ENCODE results near the gene PRSS27.

Gene PRSS27

GRCh38 chr16:2749936-2750335 is 29.9 kb upstream of the PRSS27 start:
- Histone ChIP-seq H3K4me2 (ENCODE audit: low read length) (no peak overlapping the region), H2BK12ac (ENCODE audit: low read length) (no peak overlapping the region), H3K27ac (ENCODE audit: low read depth, low read length) (no peak overlapping the region), H4K91ac (ENCODE audit: low read depth, low read length) (no peak overlapping the region), H3K23ac (ENCODE audit: low read length) (no peak overlapping the region), H2BK5ac (ENCODE audit: low read depth, low read length, poor library complexity) (no peak overlapping the region), H4K12ac (ENCODE audit: low read depth, low read length) (no peak overlapping the region), H4K8ac (ENCODE audit: low read depth, low read length) (no peak overlapping the region), H3K27me3 (ENCODE audit: insufficient read depth, low read length) (no peaks in the 10 kb centered on the region), H2AK5ac (ENCODE audit: low read length) (no peak overlapping the region), H3K9me3 (ENCODE audit: insufficient read depth, low read depth, low read length) (peaks cover 2% of the 10 kb centered on the region), H2BK120ac (ENCODE audit: insufficient read depth, low read length, poor library complexity) (no peak overlapping the region), H3K36me3 (ENCODE audit: control insufficient read depth in 1 of 2, insufficient read depth in 2 of 2, low read length in 2 of 2) (no peaks in the 10 kb centered on the region), H3K14ac (ENCODE audit: low read length) (no peak overlapping the region), H3K79me1 (ENCODE audit: low read length) (peaks cover 20% of the 10 kb centered on the region), H3K4ac (ENCODE audit: low read depth, low read length) (no peak overlapping the region), H3K4me3 (ENCODE audit: low read depth, low read length) (no peak overlapping the region), H3K18ac (ENCODE audit: low read length) (no peak overlapping the region), H3K4me1 (ENCODE audit: control insufficient read depth in 1 of 2, insufficient read depth in 2 of 2, low read length in 2 of 2) (peaks cover 8 to 12% of the 10 kb centered on the region in 2 experiments), H3K79me2 (ENCODE audit: control insufficient read depth, insufficient read depth, low read length, poor library complexity) (peaks cover 30% of the 10 kb centered on the region), H2AFZ (ENCODE audit: insufficient read depth, low read length, poor library complexity) (no peak overlapping the region), H3K9ac (ENCODE audit: low read length) (no peak overlapping the region)
- WGBS (ENCODE audit: extremely low coverage, insufficient coverage, insufficient read length), result no CpG with 5 or more reads among the region's 6 CpGs
- DNase-seq, result no peak

DNA sequence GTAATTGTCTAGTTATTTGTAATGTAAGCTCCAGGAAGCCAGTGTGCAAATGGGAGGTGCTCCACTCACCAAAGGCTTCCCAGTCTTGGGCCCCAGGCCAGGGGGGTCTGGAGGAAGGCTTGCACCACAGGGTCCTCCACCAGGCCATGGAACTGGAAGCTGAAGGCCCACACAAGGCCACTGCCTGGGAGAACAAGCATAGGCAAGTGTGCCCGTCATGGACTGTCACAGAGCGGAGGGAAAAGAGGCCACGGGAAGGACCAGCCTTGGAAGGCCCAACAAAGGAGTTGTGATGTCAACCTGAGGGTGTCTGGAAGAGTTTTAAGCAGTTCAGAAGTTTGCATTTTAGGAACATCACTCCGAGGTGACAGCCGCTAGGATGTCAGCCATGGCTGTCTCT is 29.5 kb upstream of the PRSS27 start:
- Histone ChIP-seq H3K79me2 (ENCODE audit: control insufficient read depth, insufficient read depth, low read length, poor library complexity) (peaks cover 27% of the 10 kb centered on the region), H3K79me1 (ENCODE audit: low read length) (peaks cover 20% of the 10 kb centered on the region), H3K4me1 (ENCODE audit: control insufficient read depth in 1 of 2, insufficient read depth in 2 of 2, low read length in 2 of 2) (peaks cover 8 to 10% of the 10 kb centered on the region in 2 experiments), H2BK12ac (ENCODE audit: low read length) (no peak overlapping the region), H3K18ac (ENCODE audit: low read length) (no peak overlapping the region), H3K4me3 (ENCODE audit: low read depth, low read length) (no peak overlapping the region), H3K4me2 (ENCODE audit: low read length) (no peak overlapping the region), H3K23ac (ENCODE audit: low read length) (no peak overlapping the region), H3K9ac (ENCODE audit: low read length) (no peak overlapping the region), H2BK5ac (ENCODE audit: low read depth, low read length, poor library complexity) (no peak overlapping the region), H3K36me3 (ENCODE audit: control insufficient read depth in 1 of 2, insufficient read depth in 2 of 2, low read length in 2 of 2) (no peaks in the 10 kb centered on the region), H4K91ac (ENCODE audit: low read depth, low read length) (no peak overlapping the region), H3K27me3 (ENCODE audit: insufficient read depth, low read length) (no peaks in the 10 kb centered on the region), H2AK5ac (ENCODE audit: low read length) (no peak overlapping the region), H2BK120ac (ENCODE audit: insufficient read depth, low read length, poor library complexity) (no peak overlapping the region), H3K9me3 (ENCODE audit: insufficient read depth, low read depth, low read length) (peaks cover 2% of the 10 kb centered on the region), H4K8ac (ENCODE audit: low read depth, low read length) (no peak overlapping the region), H2AFZ (ENCODE audit: insufficient read depth, low read length, poor library complexity) (no peak overlapping the region), H3K27ac (ENCODE audit: low read depth, low read length) (no peak overlapping the region), H3K4ac (ENCODE audit: low read depth, low read length) (no peak overlapping the region), H4K12ac (ENCODE audit: low read depth, low read length) (no peak overlapping the region), H3K14ac (ENCODE audit: low read length) (no peak overlapping the region)
- DNase-seq, result no peak
- no CpG with 5 or more reads among the region's 5 CpGs for WGBS (ENCODE audit: extremely low coverage, insufficient coverage, insufficient read length)

- no peak for DNase-seq
- Histone ChIP-seq H3K79me2 (ENCODE audit: control insufficient read depth, insufficient read depth, low read length, poor library complexity) (peaks cover 22% of the 10 kb centered on the region), H2BK120ac (ENCODE audit: insufficient read depth, low read length, poor library complexity) (no peak overlapping the region), H3K36me3 (ENCODE audit: control insufficient read depth in 1 of 2, insufficient read depth in 2 of 2, low read length in 2 of 2) (no peaks in the 10 kb centered on the region), H4K12ac (ENCODE audit: low read depth, low read length) (no peak overlapping the region), H3K79me1 (ENCODE audit: low read length) (peaks cover 20% of the 10 kb centered on the region), H3K4ac (ENCODE audit: low read depth, low read length) (no peak overlapping the region), H3K27me3 (ENCODE audit: insufficient read depth, low read length) (no peaks in the 10 kb centered on the region), H2AK5ac (ENCODE audit: low read length) (no peak overlapping the region), H3K4me1 (ENCODE audit: control insufficient read depth in 1 of 2, insufficient read depth in 2 of 2, low read length in 2 of 2) (peaks cover 5% of the 10 kb centered on the region in 2 experiments), H4K91ac (ENCODE audit: low read depth, low read length) (no peak overlapping the region), H3K27ac (ENCODE audit: low read depth, low read length) (no peak overlapping the region), H3K23ac (ENCODE audit: low read length) (no peak overlapping the region), H3K4me2 (ENCODE audit: low read length) (no peak overlapping the region), H2BK12ac (ENCODE audit: low read length) (no peak overlapping the region), H2BK5ac (ENCODE audit: low read depth, low read length, poor library complexity) (no peak overlapping the region), H3K18ac (ENCODE audit: low read length) (no peak overlapping the region), H3K9me3 (ENCODE audit: insufficient read depth, low read depth, low read length) (peaks cover 2% of the 10 kb centered on the region), H4K8ac (ENCODE audit: low read depth, low read length) (no peak overlapping the region), H3K14ac (ENCODE audit: low read length) (no peak overlapping the region), H3K9ac (ENCODE audit: low read length) (no peak overlapping the region), H2AFZ (ENCODE audit: insufficient read depth, low read length, poor library complexity) (no peak overlapping the region), H3K4me3 (ENCODE audit: low read depth, low read length) (no peak overlapping the region)
- no CpG with 5 or more reads among the region's 7 CpGs for WGBS (ENCODE audit: extremely low coverage, insufficient coverage, insufficient read length)
Measured at GRCh38 chr16:2748757-2749455, 28.9 kb upstream of the PRSS27 start.

DNA sequence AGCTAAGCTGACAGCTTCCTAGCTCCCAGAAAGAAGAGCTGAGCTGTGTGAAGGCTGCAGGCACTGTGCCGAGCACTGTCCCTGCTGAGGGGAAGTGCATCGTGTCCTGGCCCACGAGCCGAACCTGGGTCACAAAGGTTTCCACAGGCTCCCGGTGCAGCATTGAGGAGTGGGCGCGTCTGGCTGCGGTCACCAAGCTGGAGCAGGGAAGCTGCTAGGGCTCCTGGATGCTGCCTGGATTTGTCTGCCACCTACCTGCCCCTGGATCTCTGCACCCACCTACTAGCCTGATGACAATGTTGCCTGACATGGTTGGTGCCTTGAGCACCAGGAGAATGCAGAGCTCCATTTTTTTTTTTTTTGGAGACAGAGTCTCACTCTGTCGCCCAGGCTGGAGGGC is 25.9 kb upstream of the PRSS27 start:
- H3K27me3 ChIP-seq (ENCODE audit: insufficient read depth, low read length), result no peaks in the 10 kb centered on the region
- no peak overlapping the region for H4K91ac ChIP-seq (ENCODE audit: low read depth, low read length)
- H3K9ac ChIP-seq (ENCODE audit: low read length), result no peak overlapping the region
- H3K4me3 ChIP-seq (ENCODE audit: low read depth, low read length), result no peak overlapping the region
- no peaks in the 10 kb centered on the region for H3K79me1 ChIP-seq (ENCODE audit: low read length)
- no peak overlapping the region for H3K27ac ChIP-seq (ENCODE audit: low read depth, low read length)
- no peak overlapping the region for H4K8ac ChIP-seq (ENCODE audit: low read depth, low read length)
- H2BK120ac ChIP-seq (ENCODE audit: insufficient read depth, low read length, poor library complexity), result no peak overlapping the region
- H3K79me2 ChIP-seq (ENCODE audit: control insufficient read depth, insufficient read depth, low read length, poor library complexity), result no peaks in the 10 kb centered on the region
- no peak overlapping the region for H3K18ac ChIP-seq (ENCODE audit: low read length)
- H3K36me3 ChIP-seq (ENCODE audit: control insufficient read depth in 1 of 2, insufficient read depth in 2 of 2, low read length in 2 of 2), result no peaks in the 10 kb centered on the region
- H3K14ac ChIP-seq (ENCODE audit: low read length), result no peak overlapping the region
- H2AFZ ChIP-seq (ENCODE audit: insufficient read depth, low read length, poor library complexity), result no peak overlapping the region
- peaks cover 2% of the 10 kb centered on the region for H3K9me3 ChIP-seq (ENCODE audit: insufficient read depth, low read depth, low read length)
- no peak overlapping the region for H2BK5ac ChIP-seq (ENCODE audit: low read depth, low read length, poor library complexity)
- no peak overlapping the region for H4K12ac ChIP-seq (ENCODE audit: low read depth, low read length)
- no peak overlapping the region for H2AK5ac ChIP-seq (ENCODE audit: low read length)
- H3K4me1 ChIP-seq (ENCODE audit: control insufficient read depth in 1 of 2, insufficient read depth in 2 of 2, low read length in 2 of 2), result no peaks in the 10 kb centered on the region
- H3K4me2 ChIP-seq (ENCODE audit: low read length), result no peak overlapping the region
- no peak overlapping the region for H3K4ac ChIP-seq (ENCODE audit: low read depth, low read length)
- no peak for DNase-seq
- WGBS (ENCODE audit: extremely low coverage, insufficient coverage, insufficient read length), result no CpG with 5 or more reads among the region's 9 CpGs
- no peak overlapping the region for H3K23ac ChIP-seq (ENCODE audit: low read length)
- no peak overlapping the region for H2BK12ac ChIP-seq (ENCODE audit: low read length)

All from trophoblast cell (in vitro differentiated cells and primary cell).